Measurements from ENCODE around the gene LSR.
A peak's percentile ranks its signal among the peaks of the same experiment; 100 is the strongest.

The LSR gene

DNA sequence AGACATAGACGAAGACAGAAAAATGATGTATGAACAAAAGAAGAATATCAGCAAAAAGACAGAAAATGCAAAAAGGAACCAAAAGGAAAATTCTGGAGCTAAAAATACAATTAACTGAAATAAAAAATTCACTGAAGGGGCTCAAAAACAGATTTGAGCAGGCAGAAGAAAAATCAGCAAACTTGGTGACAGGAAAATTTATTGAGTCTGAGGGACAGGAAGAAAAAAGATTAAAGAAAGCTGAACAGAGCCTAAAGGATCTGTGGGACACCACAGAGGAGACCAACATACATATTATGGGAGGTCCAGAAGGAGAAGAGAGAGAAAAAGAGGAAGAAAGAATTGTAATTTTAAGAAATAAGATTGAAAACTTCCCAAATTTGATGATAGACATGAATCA is 7.4 kb upstream of the LSR start:
- DNase-seq (ENCODE audit: low read depth in 1 of 2, low spot score in 1 of 2): no peak

DNA sequence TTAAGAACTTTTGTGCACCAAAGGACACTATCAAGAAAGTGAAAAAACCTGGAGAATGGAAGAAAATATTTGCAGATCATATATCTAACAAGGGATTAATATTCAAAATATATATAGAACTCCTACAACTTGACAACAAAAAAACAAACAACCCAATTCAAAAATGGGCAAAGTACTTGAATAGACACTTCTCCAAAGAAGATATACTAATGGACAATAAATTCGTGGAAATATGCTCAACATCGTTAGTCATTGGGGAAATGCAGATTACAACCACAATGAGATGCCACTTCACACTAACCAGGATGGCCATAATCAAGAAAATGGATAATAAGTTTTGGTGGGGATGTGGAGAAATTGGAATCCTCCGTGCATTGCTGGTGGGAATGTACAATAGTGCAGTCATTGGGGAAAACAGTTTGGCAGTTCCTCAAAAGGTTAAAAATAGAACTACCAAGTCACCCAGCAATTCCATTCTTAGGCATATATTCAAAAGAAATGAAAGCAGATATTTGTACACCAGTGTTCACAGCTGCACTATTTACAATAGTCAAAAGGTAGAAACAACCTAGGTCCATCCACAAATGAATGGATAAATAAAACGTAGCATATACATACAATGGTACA is 2.2 kb upstream of the LSR start:
- DNase-seq (ENCODE audit: low read depth in 1 of 2, low spot score in 1 of 2): no peak

DNA sequence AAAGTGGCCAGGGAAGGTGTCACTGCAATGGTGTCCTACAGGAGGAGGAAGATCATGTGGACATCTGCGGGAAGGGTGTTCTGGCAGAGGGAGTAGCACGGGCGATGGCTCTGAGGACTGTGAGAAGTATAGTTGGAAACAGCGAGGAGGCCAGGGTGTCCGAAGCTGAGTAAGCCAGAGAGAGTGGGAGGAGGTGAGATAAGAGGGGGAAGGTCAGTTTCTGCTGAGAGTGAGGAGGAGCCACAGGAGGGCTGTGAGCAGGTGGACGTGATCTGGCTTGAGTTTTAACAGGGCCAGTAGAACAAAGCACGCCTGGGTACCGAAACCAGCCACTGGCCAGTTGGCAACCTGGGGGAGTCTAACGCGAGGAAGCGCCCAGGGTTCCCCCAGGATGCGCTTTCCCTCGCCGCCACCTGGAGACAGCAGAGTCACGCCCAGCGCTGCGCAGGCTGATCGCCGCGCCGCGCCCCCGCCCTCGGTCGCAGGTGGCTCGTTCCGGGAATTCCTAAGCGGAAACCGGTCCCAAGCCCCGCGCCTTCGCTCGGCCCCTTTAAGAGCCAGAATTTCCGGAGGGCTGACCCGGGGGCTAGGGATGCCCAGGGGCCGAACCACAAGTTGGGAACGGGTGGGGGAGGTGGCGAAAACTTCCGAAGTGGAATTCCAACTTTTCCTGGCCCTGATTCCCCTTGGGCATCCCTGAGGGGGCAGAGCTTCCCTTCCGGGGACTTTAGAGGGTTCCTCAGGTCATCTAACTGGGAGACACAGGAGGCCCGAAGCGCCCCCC is 1.1 kb upstream of the LSR start:
- peak; percentile 40 to 41 for DNase-seq (ENCODE audit: low read depth in 1 of 2, low spot score in 1 of 2)

DNA sequence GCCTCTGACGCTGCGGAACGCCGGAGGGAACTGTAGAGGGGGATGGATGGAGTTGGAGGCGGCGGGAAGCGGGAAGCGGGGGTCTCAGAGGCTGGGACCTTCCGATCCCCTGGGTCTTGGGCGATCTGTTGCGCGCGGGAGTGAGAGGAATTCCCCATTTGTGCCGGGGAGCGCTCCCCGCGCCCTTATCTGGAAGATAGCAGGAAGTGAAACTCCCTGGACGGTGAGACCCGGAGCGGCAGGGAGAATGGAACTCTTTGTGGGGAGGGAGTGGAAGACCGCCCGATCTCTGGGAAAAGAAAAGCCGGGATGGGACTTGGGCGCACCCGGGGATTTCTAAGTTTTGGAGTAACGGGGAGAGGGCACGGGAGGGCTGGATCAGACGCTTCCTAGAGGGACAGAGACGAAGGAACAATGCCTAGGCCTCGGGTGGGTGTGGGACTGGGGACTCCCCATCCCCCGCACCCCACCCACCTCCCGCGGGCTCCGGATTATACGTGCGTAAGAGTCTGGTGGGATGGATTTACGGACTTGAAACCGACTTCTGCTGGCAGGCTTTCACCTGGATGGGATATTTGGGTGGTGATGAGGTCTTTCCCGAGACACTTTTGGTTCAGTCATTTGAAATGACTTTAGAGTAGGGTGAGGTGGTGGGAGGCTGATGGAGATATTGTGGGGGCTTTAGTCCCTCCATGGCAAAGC is 495 bp downstream of the LSR start:
- no peak for DNase-seq (ENCODE audit: low read depth in 1 of 2, low spot score in 1 of 2)

DNA sequence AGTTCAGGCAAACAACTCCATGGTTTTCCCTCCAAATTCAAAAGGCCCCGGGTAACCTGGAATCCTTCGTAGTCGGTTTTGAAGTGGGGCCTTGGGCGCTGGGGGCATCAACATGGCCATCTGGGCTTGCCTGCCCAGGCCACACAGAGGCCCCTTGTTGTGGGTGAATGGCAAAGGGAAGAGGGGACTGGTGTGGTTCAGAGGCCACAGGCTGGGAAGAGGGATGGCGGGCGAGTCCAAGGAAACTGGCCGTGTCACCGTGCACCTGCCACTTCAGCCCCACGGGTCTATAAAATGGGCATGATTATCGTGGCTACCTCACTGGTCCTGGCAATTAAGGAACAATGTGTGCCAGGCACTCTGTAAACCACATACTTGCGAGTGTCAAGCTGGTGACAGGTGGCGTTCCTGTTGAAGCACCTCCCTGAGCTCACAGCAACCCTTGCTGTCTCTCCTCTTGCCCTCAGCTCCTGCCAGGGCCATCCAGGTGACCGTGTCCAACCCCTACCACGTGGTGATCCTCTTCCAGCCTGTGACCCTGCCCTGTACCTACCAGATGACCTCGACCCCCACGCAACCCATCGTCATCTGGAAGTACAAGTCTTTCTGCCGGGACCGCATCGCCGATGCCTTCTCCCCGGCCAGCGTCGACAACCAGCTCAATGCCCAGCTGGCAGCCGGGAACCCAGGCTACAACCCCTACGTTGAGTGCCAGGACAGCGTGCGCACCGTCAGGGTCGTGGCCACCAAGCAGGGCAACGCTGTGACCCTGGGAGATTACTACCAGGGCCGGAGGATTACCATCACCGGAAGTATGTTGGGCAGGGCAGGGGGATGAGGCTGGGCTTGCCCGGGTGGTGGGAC is 1.3 kb downstream of the LSR start:
- no peak for DNase-seq (ENCODE audit: low read depth in 1 of 2, low spot score in 1 of 2)

DNA sequence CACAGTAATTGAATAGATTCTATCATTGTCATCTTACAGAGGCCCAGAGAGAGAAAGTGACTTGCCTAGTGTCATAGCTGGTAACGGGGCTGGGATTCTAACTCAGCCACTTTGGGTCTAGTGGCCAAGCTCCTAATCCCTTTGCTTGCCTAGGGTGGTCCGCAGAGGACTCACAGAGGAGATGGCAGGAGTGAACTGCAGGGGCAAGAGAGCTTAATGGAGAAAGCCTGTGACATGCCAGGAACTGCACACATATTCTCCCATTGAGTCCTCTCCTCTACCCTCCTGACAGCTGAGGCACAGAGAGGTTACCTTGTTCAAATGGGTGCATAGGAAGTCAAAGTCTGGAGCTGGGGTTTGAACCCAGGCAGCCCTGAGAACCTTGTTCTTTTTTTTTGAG is 2.7 kb downstream of the LSR start:
- no peak for DNase-seq (ENCODE audit: low read depth in 1 of 2, low spot score in 1 of 2)

DNA sequence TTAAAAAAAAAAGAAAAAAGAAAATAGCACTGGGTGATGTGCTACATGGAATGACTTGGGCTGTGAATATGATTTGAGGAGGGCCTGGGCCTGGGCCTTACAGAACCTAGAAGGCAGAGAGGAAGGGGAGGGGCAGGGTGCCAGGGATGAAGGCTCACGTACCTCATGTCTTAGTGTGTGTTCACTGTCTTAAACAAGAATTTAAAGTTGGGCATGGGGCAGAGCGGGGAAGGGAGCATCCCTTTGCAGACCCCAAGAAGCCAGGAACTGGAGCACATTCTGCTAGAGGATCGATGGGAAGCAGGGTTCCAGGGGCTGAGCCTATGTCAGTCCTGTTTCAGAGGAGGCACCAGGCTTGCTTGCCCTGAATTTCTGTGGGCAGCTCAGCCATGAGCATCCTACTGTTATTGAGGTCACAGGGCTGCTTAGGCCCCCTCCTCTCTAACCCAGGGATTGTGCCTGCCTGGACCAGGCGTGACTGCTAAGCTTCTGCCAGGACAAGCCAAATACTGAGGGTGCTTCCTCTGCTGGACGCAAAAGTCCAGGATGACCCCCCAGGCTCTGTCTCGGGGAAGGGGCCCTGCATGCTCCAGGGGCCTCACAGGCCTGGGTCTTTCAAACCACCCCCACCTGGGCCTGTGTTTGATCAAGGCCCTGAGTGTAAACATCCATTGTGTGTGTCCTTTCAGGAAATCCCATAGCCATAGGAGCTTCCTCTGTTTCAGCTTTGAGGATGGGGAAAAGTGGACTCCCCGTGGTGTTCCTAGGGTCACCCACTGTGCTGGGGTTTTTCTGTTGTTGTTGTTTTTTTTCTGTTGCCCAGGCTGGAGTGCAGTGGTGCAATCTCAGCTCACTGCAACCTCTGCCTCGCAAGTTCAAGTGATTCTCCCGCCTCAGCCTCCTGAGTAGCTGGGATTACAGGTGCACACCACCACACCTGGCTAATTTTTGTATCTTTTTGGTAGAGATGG is 4.8 kb downstream of the LSR start:
- DNase-seq (ENCODE audit: low read depth in 1 of 2, low spot score in 1 of 2): no peak

DNA sequence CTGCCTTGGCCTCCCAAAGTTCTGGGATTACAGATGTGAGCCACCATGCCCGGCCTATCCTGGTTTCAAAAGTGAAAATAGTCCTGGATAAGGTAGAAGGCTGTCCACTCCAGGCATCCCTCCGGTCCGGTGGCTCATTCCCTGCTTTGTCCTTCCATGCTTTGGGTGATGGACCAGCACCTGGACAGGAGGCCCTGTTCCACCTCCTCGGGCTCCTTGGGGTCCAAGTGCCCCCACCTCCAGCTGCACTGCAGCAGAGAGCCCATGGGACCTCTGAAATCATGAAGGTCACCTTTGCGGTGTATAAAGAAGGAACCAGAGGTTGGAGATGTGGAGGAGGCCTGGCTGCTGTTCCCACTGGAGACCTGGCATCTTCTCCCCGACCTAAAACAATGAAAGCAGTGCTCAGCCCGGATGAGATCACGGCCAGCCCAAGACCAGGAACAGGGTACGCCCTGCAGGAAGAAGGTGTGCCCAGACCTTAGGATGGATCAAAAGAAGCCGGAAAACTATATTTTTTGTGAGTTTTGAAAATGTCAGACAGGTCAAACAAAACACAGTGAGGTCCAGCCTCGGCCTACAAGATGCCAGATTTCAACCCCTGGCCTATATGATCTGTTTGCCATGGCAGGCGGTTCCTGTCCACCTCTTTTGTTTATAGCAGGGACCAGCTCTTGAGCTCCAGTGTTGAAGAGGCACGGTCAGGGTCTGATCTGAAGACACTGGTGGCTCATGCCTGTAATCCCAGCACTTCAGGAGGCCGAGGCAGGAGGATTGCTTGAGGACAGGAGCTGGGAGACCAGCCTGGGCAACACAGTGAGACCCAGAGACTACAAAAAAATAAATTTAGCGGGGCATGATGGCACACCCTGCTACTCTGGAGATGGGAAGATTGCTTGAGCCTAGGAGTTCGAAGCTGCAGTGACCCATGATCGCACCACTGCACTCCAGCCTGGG is 5.8 kb downstream of the LSR start:
- DNase-seq (ENCODE audit: low read depth in 1 of 2, low spot score in 1 of 2): no peak

DNA sequence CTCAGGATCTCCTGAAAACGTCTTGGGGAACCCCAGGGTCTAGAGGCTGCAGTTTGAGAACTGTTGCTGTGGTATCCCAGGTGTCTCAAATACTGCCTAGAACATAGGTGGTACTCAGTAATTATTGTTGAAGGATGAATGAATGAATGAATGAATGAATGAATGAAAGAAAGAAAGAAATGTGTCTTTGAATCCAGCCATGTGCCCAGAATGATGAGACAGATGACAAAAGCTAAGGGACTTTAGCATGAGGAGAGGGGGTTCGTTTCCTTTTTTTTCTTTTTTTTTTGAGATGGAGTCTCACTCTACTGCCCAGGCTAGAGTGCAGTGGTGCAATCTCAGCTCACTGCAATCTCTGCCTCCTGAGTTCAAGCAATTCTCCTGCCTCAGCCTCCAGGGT is 7.8 kb downstream of the LSR start:
- DNase-seq (ENCODE audit: low read depth in 1 of 2, low spot score in 1 of 2): no peak

DNA sequence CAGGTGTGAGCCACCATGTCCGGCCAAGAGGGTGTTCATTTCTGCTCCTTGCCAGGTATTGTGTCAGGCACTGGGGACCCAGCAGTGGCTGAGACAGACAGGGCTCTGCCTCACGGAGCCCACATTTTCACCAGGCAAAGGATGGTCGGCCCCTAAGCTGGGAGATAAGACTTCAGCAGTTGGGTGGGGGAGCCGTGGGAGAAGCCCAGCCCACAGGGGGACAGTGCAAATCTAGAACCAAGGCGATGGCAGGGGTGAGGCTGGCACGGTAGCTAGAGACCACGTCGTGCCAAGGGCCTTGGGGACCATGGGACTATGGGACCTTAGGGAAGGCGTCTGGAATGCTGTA is 8.3 kb downstream of the LSR start:
- no peak for DNase-seq (ENCODE audit: low read depth in 1 of 2, low spot score in 1 of 2)

DNA sequence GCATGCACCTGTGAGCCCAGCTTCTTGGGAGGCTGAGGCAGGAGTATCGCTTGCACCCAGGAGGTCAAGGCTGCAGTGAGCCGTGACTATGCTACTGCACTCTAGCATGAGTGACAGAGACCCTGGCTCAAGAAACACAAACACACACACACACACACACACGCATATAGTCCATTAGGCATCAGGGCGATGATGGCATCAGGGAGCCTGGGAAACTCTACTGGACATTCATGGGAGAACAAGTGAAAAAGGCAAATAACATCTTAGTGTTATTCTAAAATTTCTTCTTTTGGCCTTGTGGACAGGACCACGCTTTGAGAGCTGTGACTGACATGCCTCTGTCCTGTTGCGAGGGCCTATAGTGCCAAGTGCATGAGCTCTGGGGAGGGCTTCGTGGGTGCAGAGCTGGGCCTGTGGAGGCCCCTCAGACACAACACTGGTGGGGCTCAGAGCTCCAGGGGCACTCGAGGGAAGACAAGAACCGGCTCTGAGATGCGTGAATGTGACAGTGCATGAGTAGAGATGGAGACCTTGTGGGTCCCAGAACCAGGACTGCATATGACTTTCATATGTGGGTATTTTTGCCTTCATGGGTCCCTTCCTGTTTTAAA is 12.0 kb downstream of the LSR start:
- no peak for DNase-seq (ENCODE audit: low read depth in 1 of 2, low spot score in 1 of 2)

DNA sequence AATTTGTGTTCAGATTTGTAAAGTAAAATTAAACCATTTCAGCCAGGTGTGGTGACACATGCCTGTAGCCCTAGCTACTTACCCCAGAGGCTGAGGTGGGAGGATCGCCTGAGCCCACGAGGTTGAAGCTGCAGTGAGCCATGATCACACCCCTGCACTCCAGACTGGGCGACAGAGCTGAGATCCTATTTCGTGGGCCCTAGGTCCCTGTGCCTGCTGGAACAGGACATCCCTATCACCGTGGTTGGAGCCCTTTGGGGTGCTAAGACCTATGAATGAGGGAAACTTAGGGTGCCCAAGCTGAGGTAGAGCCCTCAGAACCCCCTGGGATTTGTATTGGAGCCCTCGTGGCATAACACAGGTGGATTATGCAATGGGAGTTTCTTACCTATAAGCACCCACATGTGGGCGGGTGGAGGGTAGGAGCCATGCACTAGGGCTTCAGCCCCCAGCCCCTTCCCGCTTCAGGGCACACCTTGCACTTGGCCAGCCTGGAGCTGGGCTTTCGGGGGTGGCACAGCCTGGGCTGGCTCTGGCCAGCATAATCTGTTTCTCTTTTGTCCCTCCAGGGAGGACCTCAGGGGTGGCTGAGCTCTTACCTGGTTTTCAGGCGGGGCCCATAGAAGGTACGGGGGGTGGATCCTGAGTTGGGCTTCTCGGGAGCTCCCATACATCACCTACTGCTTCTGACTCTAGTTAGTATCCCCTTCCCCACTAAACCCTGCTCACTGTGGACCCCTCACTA is 12.7 kb downstream of the LSR start:
- DNase-seq (ENCODE audit: low read depth in 1 of 2, low spot score in 1 of 2): no peak

DNA sequence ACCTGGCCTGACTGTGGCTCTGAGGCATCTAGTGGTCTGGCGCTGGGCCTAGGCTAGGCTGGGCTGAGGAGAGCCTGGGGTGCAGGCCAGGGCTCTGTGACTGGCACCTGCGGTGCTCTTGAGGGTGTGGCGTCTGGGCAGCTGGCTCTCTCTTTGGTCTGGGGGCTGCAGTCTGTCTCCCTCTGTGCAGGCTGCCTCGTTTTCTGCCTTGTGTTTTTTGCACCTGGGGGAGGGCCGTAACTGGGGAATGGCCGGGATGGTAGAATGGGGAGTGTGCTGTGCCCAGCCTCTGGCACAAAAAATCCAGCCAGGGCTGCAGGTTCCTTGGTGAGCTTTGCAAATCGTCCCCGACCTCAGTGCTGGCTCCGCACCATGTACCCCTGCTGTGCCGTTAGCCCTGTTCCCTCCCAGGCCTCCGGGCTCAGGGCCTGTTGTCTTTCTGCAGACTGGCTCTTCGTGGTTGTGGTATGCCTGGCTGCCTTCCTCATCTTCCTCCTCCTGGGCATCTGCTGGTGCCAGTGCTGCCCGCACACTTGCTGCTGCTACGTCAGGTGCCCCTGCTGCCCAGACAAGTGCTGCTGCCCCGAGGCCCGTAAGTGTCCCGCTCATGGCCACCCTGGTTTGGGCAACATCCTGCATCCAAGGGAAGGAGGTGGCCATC is 13.4 kb downstream of the LSR start:
- no peak for DNase-seq (ENCODE audit: low read depth in 1 of 2, low spot score in 1 of 2)

DNA sequence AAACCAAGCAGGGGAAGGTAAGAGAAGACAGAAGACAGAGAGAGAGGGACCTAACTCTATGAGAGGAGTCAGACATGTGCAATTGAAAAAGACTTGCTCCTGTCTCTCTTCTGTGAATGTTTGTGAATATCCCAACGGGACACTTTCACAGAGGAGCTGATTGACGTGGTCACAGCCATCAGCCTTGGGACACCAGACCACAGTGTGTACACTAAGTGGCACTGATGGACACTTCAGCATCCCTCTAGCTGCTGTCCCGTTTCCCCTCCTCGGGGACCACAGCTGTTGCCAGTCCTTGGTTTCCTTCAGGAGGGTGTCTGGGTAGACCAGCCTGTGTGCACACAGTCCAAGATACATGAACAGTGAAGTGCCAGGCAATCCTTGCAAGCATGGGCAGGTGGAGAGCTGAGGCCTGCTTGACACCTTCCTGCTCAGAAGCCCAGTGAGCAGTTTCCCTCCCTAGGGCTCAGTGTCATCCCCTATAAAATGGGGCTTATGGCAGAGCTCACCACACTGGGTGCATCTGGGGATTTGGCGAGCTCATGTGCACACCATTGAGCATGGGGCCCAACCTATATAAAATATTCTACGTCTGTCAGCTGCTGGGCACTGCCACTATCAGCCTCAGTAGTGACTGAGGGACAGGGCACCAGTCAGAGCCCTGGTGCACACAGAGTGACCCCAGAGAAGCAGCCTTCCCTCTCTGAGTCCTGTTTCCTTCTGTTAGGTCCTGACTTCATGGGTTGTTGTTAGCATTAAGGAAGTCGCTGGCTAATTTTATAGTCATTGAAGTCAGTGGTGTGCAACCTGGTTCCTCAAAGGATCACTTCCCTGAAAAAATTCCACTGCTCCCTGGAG is 15.7 kb downstream of the LSR start:
- DNase-seq (ENCODE audit: low read depth in 1 of 2, low spot score in 1 of 2): no peak

DNA sequence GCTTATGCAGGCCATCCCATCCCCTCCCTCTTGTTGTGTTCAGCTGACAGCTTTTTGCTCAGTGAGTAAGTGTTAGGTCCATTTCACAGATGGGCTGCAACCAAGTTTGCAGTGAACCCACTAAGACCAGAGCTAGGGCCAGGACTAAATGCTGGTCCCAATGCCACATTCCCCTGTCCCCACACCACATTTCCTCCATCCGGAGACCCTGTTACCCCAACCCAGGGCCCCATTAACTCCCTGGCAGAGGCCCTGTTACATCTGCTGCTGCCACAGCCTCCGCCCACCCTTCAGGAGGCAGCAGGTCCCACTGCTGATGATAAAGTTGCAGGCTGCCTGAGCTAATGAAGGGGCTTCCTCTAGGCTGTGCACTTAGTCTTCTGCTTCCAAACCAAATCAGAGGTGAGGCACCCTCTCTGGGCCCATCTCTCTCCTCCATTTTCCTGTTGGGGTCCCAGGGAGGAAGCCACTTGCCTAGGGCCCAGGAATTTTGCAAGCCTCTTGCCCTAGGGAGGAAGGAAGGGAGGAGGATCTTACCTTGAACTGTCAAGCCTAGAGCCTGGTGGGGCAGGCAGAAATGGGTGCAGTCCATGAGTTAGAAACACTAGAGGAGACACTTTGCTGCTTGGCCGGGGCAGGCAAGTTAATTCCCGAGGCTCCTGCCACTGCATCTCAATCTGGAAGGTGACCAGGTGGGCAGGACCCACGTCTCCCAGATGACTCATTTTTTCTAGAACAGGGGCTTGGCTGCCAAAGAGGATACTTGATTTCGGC is 16.5 kb downstream of the LSR start:
- DNase-seq (ENCODE audit: low read depth in 1 of 2, low spot score in 1 of 2): no peak
